Ascending aorta (tissue), 2 donors: Measurements from ENCODE around the gene NKAIN4. TPM values are rescaled to one million over a fixed set of nuclear protein-coding genes. Genes with fewer than 3 reads are reported as not detected.

Experiments used
- DNase-seq, 2 donors: peaks; one replicate each; pipeline ENCODE4 v3.0.0-alpha.2; 2019; ENCODE audit warnings: low spot score in 2 of 2
- H3K27ac ChIP-seq, 2 donors: fragments of 200-600 bp; sonication (generic); one replicate each; pipeline ENCODE4 v1.5.1; 2016 to 2017; ENCODE audit warnings: mild to moderate bottlenecking in 1 of 2
- H3K27me3 ChIP-seq: fragments of 200-600 bp; sonication (generic); one replicate; pipeline ENCODE4 v1.5.1; 2017
- H3K36me3 ChIP-seq, 2 donors: fragments of 200-600 bp; sonication (generic); one replicate each; pipeline ENCODE4 v1.5.1; 2016
- H3K4me1 ChIP-seq, 2 donors: fragments of 200-600 bp; sonication (generic); one replicate each; pipeline ENCODE4 v1.5.1; 2016 to 2017; ENCODE audit warnings: mild to moderate bottlenecking in 1 of 2
- H3K4me3 ChIP-seq, 2 donors: fragments of 200-600 bp; sonication (generic); one replicate each; pipeline ENCODE4 v1.5.1; 2016 to 2017; ENCODE audit warnings: mild to moderate bottlenecking in 1 of 2
- H3K9me3 ChIP-seq, 2 donors: fragments of 200-600 bp; sonication (generic); one replicate each; pipeline ENCODE4 v1.5.1; 2016
- intact Hi-C: fragments of 100-400 bp; cut with DNase I; formaldehyde crosslinking; loops from one replicate; pipeline ENCODE4 v1.15.1; 2023
- total RNA-seq: library from RNA; depleted of rRNA; stranded (reverse); fragments of >200 nt; gene quantifications from one replicate; pipeline ENCODE4 v1.1.0, GENCODE V29; 2016
- TF ChIP-seq, protein P1 (sequence below), 3 experiments: fragments of 200-600 bp in 2 of 3; fragments of 450-650 bp in 1 of 3; sonication (generic) in 2 of 3; IDR thresholded peaks; one replicate each; pipeline ENCODE4 v1.5.1; 2016 to 2019; ENCODE audit warnings: antibody characterized with exemption in 3 of 3, mild to moderate bottlenecking in 1 of 3, moderate library complexity in 1 of 3

The NKAIN4 gene
- total RNA-seq, 1 donor from 2014 or later, result not detected

DNA sequence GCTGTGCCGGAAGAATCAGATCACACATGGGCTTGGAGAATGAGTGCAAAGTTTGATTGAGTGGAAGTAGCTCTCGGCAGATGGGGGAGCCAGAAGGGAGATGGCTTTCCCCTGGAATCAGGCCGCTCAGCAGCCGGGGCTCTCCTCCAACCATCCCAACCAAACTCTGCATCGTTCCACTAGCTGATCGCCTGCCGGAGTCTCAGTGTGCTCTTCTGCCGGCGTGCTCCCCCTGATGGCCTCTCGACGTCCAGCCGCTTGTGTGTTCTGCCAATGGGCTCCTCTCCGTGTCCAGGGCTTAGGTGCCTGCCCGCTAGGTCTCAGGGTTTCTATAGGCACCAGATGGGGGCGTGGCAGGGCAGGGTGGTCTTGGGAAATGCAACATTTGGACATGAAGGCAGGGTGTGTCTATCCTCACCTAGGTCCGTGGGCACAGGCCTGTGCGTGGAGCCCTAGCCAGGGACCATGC lies 23.4 kb downstream of the NKAIN4 start:
- no peaks in the 10 kb centered on the region for H3K9me3 ChIP-seq
- no peak for DNase-seq
- H3K36me3 ChIP-seq, result no peaks in the 10 kb centered on the region
- TF ChIP-seq, protein P1, sequence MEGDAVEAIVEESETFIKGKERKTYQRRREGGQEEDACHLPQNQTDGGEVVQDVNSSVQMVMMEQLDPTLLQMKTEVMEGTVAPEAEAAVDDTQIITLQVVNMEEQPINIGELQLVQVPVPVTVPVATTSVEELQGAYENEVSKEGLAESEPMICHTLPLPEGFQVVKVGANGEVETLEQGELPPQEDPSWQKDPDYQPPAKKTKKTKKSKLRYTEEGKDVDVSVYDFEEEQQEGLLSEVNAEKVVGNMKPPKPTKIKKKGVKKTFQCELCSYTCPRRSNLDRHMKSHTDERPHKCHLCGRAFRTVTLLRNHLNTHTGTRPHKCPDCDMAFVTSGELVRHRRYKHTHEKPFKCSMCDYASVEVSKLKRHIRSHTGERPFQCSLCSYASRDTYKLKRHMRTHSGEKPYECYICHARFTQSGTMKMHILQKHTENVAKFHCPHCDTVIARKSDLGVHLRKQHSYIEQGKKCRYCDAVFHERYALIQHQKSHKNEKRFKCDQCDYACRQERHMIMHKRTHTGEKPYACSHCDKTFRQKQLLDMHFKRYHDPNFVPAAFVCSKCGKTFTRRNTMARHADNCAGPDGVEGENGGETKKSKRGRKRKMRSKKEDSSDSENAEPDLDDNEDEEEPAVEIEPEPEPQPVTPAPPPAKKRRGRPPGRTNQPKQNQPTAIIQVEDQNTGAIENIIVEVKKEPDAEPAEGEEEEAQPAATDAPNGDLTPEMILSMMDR (IDR thresholded peaks at IDR 0.05), result peak in 2 of 3 experiments; percentile 24 to 50
- intact Hi-C loops, result loop anchor here (5.0 kb wide), 1 partner anchor 174 kb away; no protein-coding TSS in a partner anchor
- H3K27me3 ChIP-seq, result peaks cover 3% of the 10 kb centered on the region
- H3K27ac ChIP-seq, result no peak overlapping the region
- H3K4me3 ChIP-seq, result no peak overlapping the region
- no peaks in the 10 kb centered on the region for H3K4me1 ChIP-seq

DNA sequence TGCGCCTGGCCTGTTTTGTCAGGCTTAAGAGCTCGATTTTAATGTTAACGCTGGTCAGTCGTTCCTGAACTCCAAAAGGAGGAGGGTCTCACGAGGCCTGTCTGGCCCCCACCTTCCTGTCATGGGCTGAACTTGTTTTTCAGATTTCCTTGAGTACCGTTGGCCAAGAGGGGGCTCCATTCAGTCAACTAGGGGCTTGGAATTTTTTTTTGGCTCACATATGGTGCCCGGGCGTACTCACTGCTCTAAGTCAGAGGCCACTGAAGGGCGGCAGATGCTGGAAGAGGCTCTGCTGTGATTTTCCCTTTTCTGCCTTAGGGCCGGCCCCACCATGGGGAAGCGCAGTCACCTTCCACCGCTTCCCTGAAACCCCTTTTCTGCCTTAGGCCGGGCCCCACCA lies 25.5 kb downstream of the NKAIN4 start:
- Histone ChIP-seq H3K4me3 (no peak overlapping the region), H3K36me3 (no peaks in the 10 kb centered on the region), H3K4me1 (peaks cover 0 to 3% of the 10 kb centered on the region in 2 donors), H3K27me3 (peaks cover 3% of the 10 kb centered on the region), H3K9me3 (no peaks in the 10 kb centered on the region), H3K27ac (no peak overlapping the region)
- intact Hi-C loops, result no loop called here
- DNase-seq, result no peak
- TF ChIP-seq, protein P1 (IDR thresholded peaks at IDR 0.05), result no peak

DNA sequence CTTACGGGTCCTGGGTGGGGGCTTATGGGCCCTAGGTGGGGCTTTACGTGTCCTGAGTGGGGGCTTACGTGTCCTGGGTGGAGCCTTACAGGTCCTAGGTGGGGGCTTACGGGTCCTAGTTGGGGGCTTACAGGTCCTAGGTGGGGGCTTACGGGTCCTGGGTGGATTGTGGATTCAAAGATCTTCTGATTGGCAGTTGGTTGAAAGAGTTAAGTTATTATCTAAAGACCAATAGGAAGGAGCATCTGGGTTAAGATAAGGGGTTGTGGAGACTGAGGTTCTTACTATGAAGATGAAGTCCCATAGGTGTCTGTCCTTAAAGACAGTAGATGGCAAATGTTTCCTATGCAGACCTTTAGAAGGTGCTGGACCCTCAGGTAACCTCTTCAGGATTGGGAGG lies 27.0 kb downstream of the NKAIN4 start:
- no peak for DNase-seq
- Histone ChIP-seq H3K27me3 (no peaks in the 10 kb centered on the region), H3K27ac (no peak overlapping the region), H3K9me3 (no peaks in the 10 kb centered on the region), H3K36me3 (no peaks in the 10 kb centered on the region), H3K4me1 (peaks cover 0 to 3% of the 10 kb centered on the region in 2 donors), H3K4me3 (no peak overlapping the region)
- TF ChIP-seq, protein P1 (IDR thresholded peaks at IDR 0.05), result no peak
- intact Hi-C loops, result no loop called here

DNA sequence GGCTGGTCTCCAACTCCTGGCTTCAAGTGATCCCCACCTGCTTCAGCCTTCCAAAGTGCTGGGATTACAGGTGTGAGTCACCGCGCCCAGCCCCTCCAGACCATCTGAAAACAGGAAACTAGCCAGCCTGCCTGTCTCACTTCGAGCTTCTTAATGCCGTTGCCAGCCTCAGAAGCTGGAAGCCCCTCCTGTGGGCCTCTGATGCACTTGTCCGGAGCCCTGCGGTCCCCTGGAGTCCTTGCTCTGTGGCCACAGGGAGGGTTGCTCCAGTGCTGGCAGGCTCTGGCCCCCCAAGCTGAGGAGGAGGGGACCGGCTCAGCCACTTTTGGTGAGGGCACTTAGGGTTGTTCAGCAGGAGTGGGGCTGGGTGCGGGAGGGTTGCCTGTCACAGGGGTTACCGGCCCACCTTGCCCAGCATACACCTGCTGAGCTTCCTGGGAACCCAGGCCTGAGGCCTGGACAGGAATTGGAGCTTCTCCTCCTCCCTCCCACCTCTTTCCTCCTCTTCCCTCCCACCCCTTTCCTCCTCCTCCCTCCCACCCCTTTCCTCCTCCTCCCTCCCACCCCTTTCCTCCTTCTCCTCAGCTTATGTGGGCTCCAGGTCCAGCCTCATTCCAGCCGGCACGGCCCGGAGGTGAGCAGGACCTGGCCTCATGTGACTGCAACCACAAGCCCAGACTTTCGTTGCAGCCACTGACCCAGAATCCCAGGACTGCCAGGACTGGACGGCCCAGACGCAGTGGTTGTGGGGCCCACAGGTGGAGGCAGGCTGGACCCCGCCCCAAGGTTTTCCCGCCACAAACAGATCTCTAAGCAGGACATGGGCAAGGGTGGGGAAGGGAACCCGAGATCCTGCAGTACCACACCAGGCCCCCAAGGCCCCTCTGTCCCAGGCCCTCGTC lies 28.0 kb downstream of the NKAIN4 start:
- TF ChIP-seq, protein P1 (IDR thresholded peaks at IDR 0.05), result no peak
- intact Hi-C loops, result no loop called here
- H3K36me3 ChIP-seq, result no peaks in the 10 kb centered on the region
- no peak for DNase-seq
- no peaks in the 10 kb centered on the region for H3K9me3 ChIP-seq
- no peak overlapping the region for H3K4me3 ChIP-seq
- H3K27ac ChIP-seq, result no peak overlapping the region
- peaks cover 0 to 3% of the 10 kb centered on the region in 2 donors for H3K4me1 ChIP-seq
- H3K27me3 ChIP-seq, result no peaks in the 10 kb centered on the region

DNA sequence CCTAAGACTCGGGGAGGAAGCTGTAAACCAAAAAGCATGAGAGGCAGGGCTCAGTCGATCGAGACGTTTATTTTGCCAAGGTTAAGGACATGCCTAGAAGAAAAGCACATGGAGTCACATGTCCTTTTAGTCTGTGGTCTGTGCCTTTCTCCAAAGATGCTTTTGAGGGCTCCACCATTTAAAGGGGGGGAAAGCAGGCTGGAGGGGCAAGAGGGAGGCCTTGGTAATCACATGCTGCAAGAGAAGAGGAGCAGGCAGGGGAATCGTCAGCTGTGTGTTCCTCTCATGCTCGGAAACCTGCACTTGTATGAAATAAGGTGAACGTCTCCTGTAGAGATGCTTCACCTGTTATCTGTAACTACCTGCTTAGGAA lies 29.2 kb downstream of the NKAIN4 start:
- no peak for DNase-seq
- Histone ChIP-seq H3K4me1 (peaks cover 0 to 3% of the 10 kb centered on the region in 2 donors), H3K36me3 (no peaks in the 10 kb centered on the region), H3K4me3 (no peak overlapping the region), H3K9me3 (no peaks in the 10 kb centered on the region), H3K27ac (no peak overlapping the region), H3K27me3 (no peaks in the 10 kb centered on the region)
- intact Hi-C loops, result no loop called here
- TF ChIP-seq, protein P1 (IDR thresholded peaks at IDR 0.05), result no peak
